BJ (cell line): ENCODE results near the gene RANBP10. TPM values are rescaled to one million over a fixed set of nuclear protein-coding genes. Genes with fewer than 3 reads are reported as not detected.

ENCODE experiments used
- CTCF ChIA-PET: fragments of 350-600 bp; formaldehyde crosslinking; extraction: SDS; loops from one replicate; lab custom pipeline; 2021; ENCODE audit warnings: antibody characterized with exemption, inconsistent platforms; lab: Yijun Ruan, JAX
- POLR2A ChIA-PET: fragments of 300-600 bp; sonication (Branson Sonifier 250); formaldehyde crosslinking; extraction: SDS; loops from one replicate; lab custom pipeline; 2021; ENCODE audit warnings: antibody characterized with exemption; lab: Charles Lee
- DNase-seq: peaks from one replicate; pipeline ENCODE4 v3.0.0-alpha.2; 2011; ENCODE audit warnings: low read depth
- H3K27me3 ChIP-seq: 2 replicates; pipeline ENCODE4 v1.6.0; 2011; ENCODE audit warnings: low read length; ENCODE audit not compliant: control insufficient read depth, insufficient read depth
- H3K36me3 ChIP-seq: 2 replicates; pipeline ENCODE4 v1.5.1; 2011; ENCODE audit warnings: low read length; ENCODE audit not compliant: control insufficient read depth, insufficient read depth
- H3K4me3 ChIP-seq: 2 replicates; pipeline ENCODE4 v1.5.1; 2011; ENCODE audit warnings: low read depth, mild to moderate bottlenecking, control low read depth, low read length
- CTCF ChIP-seq: IDR thresholded peaks from 2 replicates; pipeline ENCODE4 v1.5.1; 2011; ENCODE audit warnings: low read depth, mild to moderate bottlenecking, control low read depth, inconsistent platforms, low read length, moderate library complexity; ENCODE audit not compliant: insufficient read depth
- polyA plus RNA-seq: library from polyadenylated mRNA; depleted of rRNA; stranded (reverse); fragments of >200 nt; gene quantifications from 2 replicates; pipeline ENCODE4 v1.2.3, GENCODE V29; 2011

Gene RANBP10
- polyA plus RNA-seq, 1 experiment, result 17.6 TPM

GRCh38 chr16:67782567-67783352, 23.6 kb downstream of the RANBP10 start:
- no peak for DNase-seq
- POLR2A ChIA-PET, result interaction anchor here (0.9 kb wide), 1 partner anchor 24 kb away, joined by 6 read pairs; the partner anchor contains the start of gene RANBP10
- Histone ChIP-seq H3K27me3 (no peaks in the 10 kb centered on the region), H3K4me3 (no peak overlapping the region), H3K36me3 (no peaks in the 10 kb centered on the region; the same call in 1 of the 2 replicates)
- CTCF ChIA-PET, result interaction anchor here (0.6 kb wide), 1 partner anchor 32 kb away, joined by 4 read pairs; no protein-coding TSS in a partner anchor
- TF ChIP-seq CTCF, result no peak

- ChIA-PET POLR2A (no interaction called here), CTCF (interaction anchor here (0.8 to 1.8 kb wide), 4 partner anchors 9 to 51 kb away, joined by 3 to 4 read pairs (median 3); no protein-coding TSS in a partner anchor)
- TF ChIP-seq CTCF, result no peak
- H3K4me3 ChIP-seq, result no peak overlapping the region
- no peaks in the 10 kb centered on the region for H3K27me3 ChIP-seq
- no peak for DNase-seq
- no peaks in the 10 kb centered on the region; the same call in 1 of the 2 replicates for H3K36me3 ChIP-seq
Observed at GRCh38 chr16:67781565-67781921, 24.8 kb downstream of the RANBP10 start.

GRCh38 chr16:67780847-67781564, 25.4 kb downstream of the RANBP10 start:
- ChIA-PET POLR2A (no interaction called here), CTCF (interaction anchor here (0.8 to 1.8 kb wide), 5 partner anchors 8 to 108 kb away, joined by 3 to 4 read pairs (median 3); no protein-coding TSS in a partner anchor)
- DNase-seq, result no peak
- Histone ChIP-seq H3K36me3 (no peaks in the 10 kb centered on the region; the same call in 1 of the 2 replicates), H3K4me3 (no peak overlapping the region), H3K27me3 (no peaks in the 10 kb centered on the region)
- no peak for TF ChIP-seq CTCF

GRCh38 chr16:67779256-67780014, 26.9 kb downstream of the RANBP10 start:
- CTCF ChIA-PET, result interaction anchor here (1.8 kb wide), 1 partner anchor 21 kb away, joined by 4 read pairs; no protein-coding TSS in a partner anchor
- Histone ChIP-seq H3K27me3 (no peaks in the 10 kb centered on the region), H3K36me3 (no peaks in the 10 kb centered on the region; the same call in 1 of the 2 replicates), H3K4me3 (no peak overlapping the region)
- POLR2A ChIA-PET, result no interaction called here
- DNase-seq, result no peak
- TF ChIP-seq CTCF, result no peak

- no peaks in the 10 kb centered on the region for H3K27me3 ChIP-seq
- H3K36me3 ChIP-seq, result peaks cover 2% of the 10 kb centered on the region; the same call in 1 of the 2 replicates
- CTCF ChIA-PET, result no interaction called here
- DNase-seq, result no peak
- POLR2A ChIA-PET, result no interaction called here
- H3K4me3 ChIP-seq, result no peak overlapping the region
- TF ChIP-seq CTCF, result no peak
Observed at GRCh38 chr16:67775273-67775672, 31.1 kb downstream of the RANBP10 start.
